Activated effector memory CD4-positive, alpha-beta T cell treated with anti-CD3 and anti-CD28 coated beads, Interleukin-2, amount 50 U/mL, for 16 hours (primary cell): Measurements from ENCODE around the gene FANCE.
"Not testable (repeated sequence)": the region's sequence is repeated elsewhere in the genome, so short reads cannot be mapped to it uniquely, and the experiment has no call there.

Source experiments
- DNase-seq: peaks from one replicate; pipeline ENCODE4 v3.0.0-alpha.2; 2020

The FANCE gene

GRCh38 chr6:35500782-35501181 is 48.6 kb downstream of the FANCE start:
- DNase-seq, result no peak

GRCh38 chr6:35501784-35502183 is 49.6 kb downstream of the FANCE start:
- no peak for DNase-seq

- no peak for DNase-seq
These were observed 51.4 kb downstream of the FANCE start for GRCh38 chr6:35503534-35503933.

GRCh38 chr6:35505999-35506412 is 53.9 kb downstream of the FANCE start:
- no peak for DNase-seq

- no peak for DNase-seq
These were observed 54.4 kb downstream of the FANCE start for GRCh38 chr6:35506536-35506935.

- DNase-seq, result no peak
These were observed 55.1 kb downstream of the FANCE start for GRCh38 chr6:35507221-35507620.

- DNase-seq, result no peak
These were observed 55.9 kb downstream of the FANCE start for GRCh38 chr6:35508027-35508426.

GRCh38 chr6:35508542-35508941 is 56.4 kb downstream of the FANCE start:
- no peak for DNase-seq

GRCh38 chr6:35510916-35511561 is 58.9 kb downstream of the FANCE start:
- no peak for DNase-seq

- DNase-seq, result no peak
These were observed 59.4 kb downstream of the FANCE start for GRCh38 chr6:35511562-35511941.

- DNase-seq, result no peak
These were observed 59.9 kb downstream of the FANCE start for GRCh38 chr6:35512006-35512405.

GRCh38 chr6:35512740-35513139 is 60.6 kb downstream of the FANCE start, which contains the start of gene TULP1:
TSS of gene TULP1 (minus strand) at chr6:35512896. CDS start at chr6:35512858, 38 bp downstream.
- no peak for DNase-seq

GRCh38 chr6:35514587-35514986 is 62.4 kb downstream of the FANCE start:
- no peak for DNase-seq

GRCh38 chr6:35515939-35516338 is 63.8 kb downstream of the FANCE start:
- not testable (repeated sequence) for DNase-seq
